ENCODE results near the gene TSPEAR. TPM values are rescaled to one million over a fixed set of nuclear protein-coding genes. Genes with fewer than 3 reads are reported as not detected.

The TSPEAR gene
- total and polyA plus RNA-seq, 2 donors from 2014 or later = 0.09 to 0.22 TPM

DNA sequence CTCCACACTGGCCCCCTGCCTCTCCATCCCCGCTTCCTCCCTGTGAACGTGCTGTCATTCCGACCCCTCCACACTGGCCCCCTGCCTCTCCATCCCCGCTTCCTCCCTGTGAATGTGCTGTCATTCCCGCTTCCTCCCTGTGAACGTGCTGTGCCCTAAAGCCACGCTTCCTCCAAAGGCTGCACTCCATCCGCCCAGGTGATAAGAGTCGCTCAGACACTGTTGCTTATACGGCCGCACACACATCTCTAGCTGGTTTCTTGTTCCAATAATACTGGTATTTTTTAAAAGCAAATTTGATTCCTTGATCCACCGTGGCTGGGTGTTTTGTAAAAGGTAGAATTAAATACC, 39.3 kb upstream of the TSPEAR start:
- TF ChIP-seq CTCF (IDR thresholded peaks at IDR 0.05; ENCODE audit: borderline replicate concordance, extremely low read depth, insufficient read depth) = no peak
- intact Hi-C loops (cut with DNase I) = no loop called here
- FAIRE-seq (no peak), DNase-seq (peak in 1 of 5 donors; percentile 53)
- H3K27ac ChIP-seq (ENCODE audit: low read depth in 2 of 2, low read length in 2 of 2) = no peak overlapping the region
- peaks cover 0 to 7% (median 0%) of the 10 kb centered on the region in 3 donors for H3K4me1 ChIP-seq (ENCODE audit: control insufficient read depth in 2 of 3, insufficient read depth in 2 of 3, low read depth in 1 of 3, low read length in 3 of 3)
- peaks cover 0 to 2% (median 0%) of the 10 kb centered on the region in 3 donors for H3K9me3 ChIP-seq (ENCODE audit: control insufficient read depth in 2 of 3, insufficient read depth in 1 of 3, low read length in 3 of 3)
- H3K27me3 ChIP-seq (ENCODE audit: control insufficient read depth, insufficient read depth, low read length) = no peaks in the 10 kb centered on the region
- H3K9ac ChIP-seq (ENCODE audit: low read length in 3 of 3) = no peak overlapping the region
- H3K4me3 ChIP-seq (ENCODE audit: low read length in 3 of 3) = no peak overlapping the region
- no peaks in the 10 kb centered on the region for H3K36me3 ChIP-seq (ENCODE audit: control insufficient read depth in 2 of 3, insufficient read depth in 3 of 3, low read length in 3 of 3)

DNA sequence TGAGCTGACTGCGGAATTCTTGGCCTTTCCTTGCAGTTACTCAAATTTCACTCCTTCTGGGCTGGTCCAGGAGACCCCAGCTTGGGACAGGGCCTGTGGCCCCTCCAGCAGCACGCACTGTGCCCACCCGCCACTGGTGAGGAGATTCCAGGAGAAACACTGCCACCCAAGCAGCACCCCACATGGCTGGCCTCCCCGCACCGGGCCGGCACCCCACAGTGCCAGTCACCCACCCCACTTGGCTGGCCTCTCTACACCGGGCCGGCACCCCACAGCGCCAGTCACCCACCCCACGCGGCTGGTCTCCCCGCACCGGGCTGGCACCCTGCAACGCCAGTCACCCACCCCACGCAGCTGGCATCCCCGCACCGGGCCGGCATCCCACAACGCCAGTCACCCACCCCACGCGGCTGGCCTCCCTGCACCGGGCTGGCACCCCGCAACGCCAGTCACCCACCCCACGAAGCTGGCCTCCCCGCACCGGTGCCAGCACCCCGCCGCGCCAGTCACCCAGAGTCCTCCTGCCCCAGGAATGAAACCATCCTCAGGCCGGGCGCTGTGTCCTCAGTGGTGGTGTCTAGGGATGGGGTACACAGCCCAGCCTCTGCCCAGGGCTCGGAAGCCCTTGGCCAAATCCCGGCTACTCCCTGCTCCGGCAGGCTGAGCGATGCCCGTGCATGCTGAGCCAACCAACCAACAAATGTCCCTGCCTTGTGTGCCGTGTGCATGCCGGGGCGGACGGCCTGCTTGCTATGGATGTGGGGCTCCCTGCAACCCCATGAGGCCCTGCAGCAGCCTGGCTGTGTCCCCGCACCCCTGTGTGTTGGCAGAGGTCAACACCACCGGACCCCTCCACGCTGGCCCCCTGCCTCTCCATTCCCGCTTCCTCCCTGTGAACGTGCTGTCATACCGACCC, 38.6 kb upstream of the TSPEAR start:
- Histone ChIP-seq H3K36me3 (ENCODE audit: control insufficient read depth in 2 of 3, insufficient read depth in 3 of 3, low read length in 3 of 3) (no peaks in the 10 kb centered on the region), H3K27me3 (ENCODE audit: control insufficient read depth, insufficient read depth, low read length) (no peaks in the 10 kb centered on the region), H3K27ac (ENCODE audit: low read depth in 2 of 2, low read length in 2 of 2) (no peak overlapping the region), H3K4me1 (ENCODE audit: control insufficient read depth in 2 of 3, insufficient read depth in 2 of 3, low read depth in 1 of 3, low read length in 3 of 3) (peaks cover 0 to 7% (median 0%) of the 10 kb centered on the region in 3 donors), H3K9me3 (ENCODE audit: control insufficient read depth in 2 of 3, insufficient read depth in 1 of 3, low read length in 3 of 3) (peaks cover 0 to 2% (median 0%) of the 10 kb centered on the region in 3 donors), H3K9ac (ENCODE audit: low read length in 3 of 3) (no peak overlapping the region), H3K4me3 (ENCODE audit: low read length in 3 of 3) (no peak overlapping the region)
- no peak for FAIRE-seq
- intact Hi-C loops (cut with DNase I) = no loop called here
- DNase-seq = peak in 1 of 5 donors; percentile 51
- no peak for TF ChIP-seq CTCF (IDR thresholded peaks at IDR 0.05; ENCODE audit: borderline replicate concordance, extremely low read depth, insufficient read depth)

DNA sequence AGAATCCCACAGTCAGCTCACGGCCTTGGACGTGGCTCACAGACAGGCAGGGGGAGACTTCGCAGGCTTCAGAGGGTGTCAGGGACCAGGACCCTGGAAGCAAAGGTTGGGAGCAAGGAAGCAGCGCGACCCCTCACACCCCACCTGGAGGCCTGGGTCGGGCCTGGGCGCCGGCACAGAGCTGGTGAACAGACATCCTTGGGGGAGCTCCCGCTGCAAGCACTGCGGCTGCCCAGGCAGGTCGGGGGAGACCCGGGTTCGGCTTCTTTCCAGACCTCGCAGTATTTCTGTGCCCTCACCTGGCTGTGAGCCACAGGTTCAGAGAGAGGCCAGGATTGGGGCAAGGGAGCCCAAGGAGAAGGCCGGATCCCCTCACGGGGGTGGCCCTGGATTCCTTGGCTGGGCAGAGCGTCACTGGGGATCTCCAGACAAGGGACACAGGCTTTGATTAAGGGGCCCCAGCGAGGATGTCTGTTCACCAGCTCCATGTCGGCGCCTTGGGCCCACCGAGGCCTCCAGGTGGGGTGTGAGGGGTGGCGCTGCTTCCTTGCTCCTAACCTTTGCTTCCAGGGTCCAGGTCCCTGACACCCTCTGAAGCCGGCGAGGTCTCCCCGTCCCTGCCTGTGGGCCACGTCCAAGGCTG, 37.9 kb upstream of the TSPEAR start:
- no peak overlapping the region for H3K4me3 ChIP-seq (ENCODE audit: low read length in 3 of 3)
- H3K27ac ChIP-seq (ENCODE audit: low read depth in 2 of 2, low read length in 2 of 2) = no peak overlapping the region
- intact Hi-C loops (cut with DNase I) = no loop called here
- FAIRE-seq (no peak), DNase-seq (peak in 3 of 5 donors; percentile 21 to 50 (median 38))
- peaks cover 0 to 7% (median 0%) of the 10 kb centered on the region in 3 donors for H3K4me1 ChIP-seq (ENCODE audit: control insufficient read depth in 2 of 3, insufficient read depth in 2 of 3, low read depth in 1 of 3, low read length in 3 of 3)
- no peaks in the 10 kb centered on the region for H3K36me3 ChIP-seq (ENCODE audit: control insufficient read depth in 2 of 3, insufficient read depth in 3 of 3, low read length in 3 of 3)
- no peaks in the 10 kb centered on the region for H3K9me3 ChIP-seq (ENCODE audit: control insufficient read depth in 2 of 3, insufficient read depth in 1 of 3, low read length in 3 of 3)
- H3K9ac ChIP-seq (ENCODE audit: low read length in 3 of 3) = no peak overlapping the region
- TF ChIP-seq CTCF (IDR thresholded peaks at IDR 0.05; ENCODE audit: borderline replicate concordance, extremely low read depth, insufficient read depth) = no peak
- no peaks in the 10 kb centered on the region for H3K27me3 ChIP-seq (ENCODE audit: control insufficient read depth, insufficient read depth, low read length)

Data from kidney (tissue), 14 donors.